Colonic mucosa (tissue), 4 donors: ENCODE measurements around the gene CENPN. TPM values are rescaled to one million over a fixed set of nuclear protein-coding genes. Genes with fewer than 3 reads are reported as not detected.
A peak's percentile ranks its signal among the peaks of the same experiment; 100 is the strongest.

Experiments
- DNase-seq: peaks from one replicate; pipeline ENCODE4 v3.0.0-alpha.2; 2020
- H3K27ac ChIP-seq: fragments of 200-600 bp; one replicate; pipeline ENCODE4 v1.8.0; 2021
- H3K27me3 ChIP-seq: fragments of 200-600 bp; one replicate; pipeline ENCODE4 v1.8.0; 2021
- H3K36me3 ChIP-seq: fragments of 200-600 bp; one replicate; pipeline ENCODE4 v1.8.0; 2021
- H3K4me1 ChIP-seq: fragments of 200-600 bp; one replicate; pipeline ENCODE4 v1.8.0; 2021; ENCODE audit warnings: mild to moderate bottlenecking
- H3K4me3 ChIP-seq: fragments of 200-600 bp; one replicate; pipeline ENCODE4 v1.8.0; 2021
- H3K9ac ChIP-seq, 2 donors: one replicate each; pipeline ENCODE4 v1.7.0; 2013; ENCODE audit warnings: control low read depth in 2 of 2, low read depth in 2 of 2, low read length in 2 of 2
- H3K9me3 ChIP-seq: fragments of 200-600 bp; one replicate; pipeline ENCODE4 v1.8.0; 2021
- intact Hi-C: fragments of 100-400 bp; cut with DNase I; formaldehyde crosslinking; loops from one replicate; pipeline ENCODE4 v1.14.1; 2022
- total RNA-seq, 2 donors: library from RNA; stranded (reverse); fragmentation: NEBNext Ultra II Directional in 1 of 2; extraction: Animal tissue kit (Norgen Biotek cat#: 25700) in 1 of 2; gene quantifications; one replicate each; pipeline ENCODE4 v1.2.1, GENCODE V29; 2021
- TF ChIP-seq, protein P1 (sequence below): fragments of 200-600 bp; IDR thresholded peaks from one replicate; pipeline ENCODE4 v1.8.0; 2022; ENCODE audit warnings: antibody characterized with exemption, mild to moderate bottlenecking
- donor health status: healthy.
- donor health status: DM: no; HTN: no; CAD: no.
- donor health status: DM: no; HTN: no; CAD: no.

Gene CENPN
- total RNA-seq, 2 donors from 2014 or later: 9.3 to 28.7 TPM

DNA sequence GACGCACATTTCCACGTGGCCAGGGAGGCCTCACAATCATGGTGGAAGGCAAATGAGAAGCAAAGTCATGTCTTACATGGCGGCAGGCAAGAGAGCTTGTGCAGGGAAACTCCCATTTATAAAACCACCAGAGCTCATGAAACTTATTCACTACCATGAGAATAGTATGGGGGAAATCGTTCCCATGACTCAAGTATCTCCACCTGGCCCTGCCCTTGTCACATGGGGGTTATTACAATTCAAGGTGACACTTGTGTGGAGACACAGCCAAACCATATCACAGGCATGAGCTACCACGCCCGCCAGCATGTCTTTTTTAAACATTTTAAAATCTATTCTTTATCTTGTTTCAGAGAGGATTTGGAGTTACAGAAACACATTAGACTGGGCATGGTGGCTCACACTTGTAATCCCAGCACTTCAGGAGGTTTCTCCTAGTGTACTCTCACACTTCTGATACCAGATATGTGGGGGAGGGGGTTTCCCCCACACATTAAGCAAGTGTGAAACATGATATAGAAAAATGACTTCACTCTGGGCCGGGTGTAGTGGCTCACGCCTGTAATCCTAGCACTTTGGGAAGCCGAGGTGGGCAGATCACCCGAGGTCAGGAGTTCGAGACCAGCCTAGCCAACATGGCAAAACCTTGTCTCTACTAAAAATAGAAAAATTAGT, 23.1 kb downstream of the CENPN start:
- no peaks in the 10 kb centered on the region for H3K27me3 ChIP-seq
- no peak overlapping the region for H3K4me3 ChIP-seq
- no peaks in the 10 kb centered on the region for H3K4me1 ChIP-seq
- no peak overlapping the region for H3K9ac ChIP-seq
- DNase-seq: no peak
- no peaks in the 10 kb centered on the region for H3K36me3 ChIP-seq
- intact Hi-C loops: loop anchor here (10.0 kb wide), 1 partner anchor 705 kb away; no protein-coding TSS in a partner anchor
- TF ChIP-seq, protein P1, sequence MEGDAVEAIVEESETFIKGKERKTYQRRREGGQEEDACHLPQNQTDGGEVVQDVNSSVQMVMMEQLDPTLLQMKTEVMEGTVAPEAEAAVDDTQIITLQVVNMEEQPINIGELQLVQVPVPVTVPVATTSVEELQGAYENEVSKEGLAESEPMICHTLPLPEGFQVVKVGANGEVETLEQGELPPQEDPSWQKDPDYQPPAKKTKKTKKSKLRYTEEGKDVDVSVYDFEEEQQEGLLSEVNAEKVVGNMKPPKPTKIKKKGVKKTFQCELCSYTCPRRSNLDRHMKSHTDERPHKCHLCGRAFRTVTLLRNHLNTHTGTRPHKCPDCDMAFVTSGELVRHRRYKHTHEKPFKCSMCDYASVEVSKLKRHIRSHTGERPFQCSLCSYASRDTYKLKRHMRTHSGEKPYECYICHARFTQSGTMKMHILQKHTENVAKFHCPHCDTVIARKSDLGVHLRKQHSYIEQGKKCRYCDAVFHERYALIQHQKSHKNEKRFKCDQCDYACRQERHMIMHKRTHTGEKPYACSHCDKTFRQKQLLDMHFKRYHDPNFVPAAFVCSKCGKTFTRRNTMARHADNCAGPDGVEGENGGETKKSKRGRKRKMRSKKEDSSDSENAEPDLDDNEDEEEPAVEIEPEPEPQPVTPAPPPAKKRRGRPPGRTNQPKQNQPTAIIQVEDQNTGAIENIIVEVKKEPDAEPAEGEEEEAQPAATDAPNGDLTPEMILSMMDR: no peak
- H3K9me3 ChIP-seq: no peaks in the 10 kb centered on the region
- H3K27ac ChIP-seq: no peak overlapping the region

DNA sequence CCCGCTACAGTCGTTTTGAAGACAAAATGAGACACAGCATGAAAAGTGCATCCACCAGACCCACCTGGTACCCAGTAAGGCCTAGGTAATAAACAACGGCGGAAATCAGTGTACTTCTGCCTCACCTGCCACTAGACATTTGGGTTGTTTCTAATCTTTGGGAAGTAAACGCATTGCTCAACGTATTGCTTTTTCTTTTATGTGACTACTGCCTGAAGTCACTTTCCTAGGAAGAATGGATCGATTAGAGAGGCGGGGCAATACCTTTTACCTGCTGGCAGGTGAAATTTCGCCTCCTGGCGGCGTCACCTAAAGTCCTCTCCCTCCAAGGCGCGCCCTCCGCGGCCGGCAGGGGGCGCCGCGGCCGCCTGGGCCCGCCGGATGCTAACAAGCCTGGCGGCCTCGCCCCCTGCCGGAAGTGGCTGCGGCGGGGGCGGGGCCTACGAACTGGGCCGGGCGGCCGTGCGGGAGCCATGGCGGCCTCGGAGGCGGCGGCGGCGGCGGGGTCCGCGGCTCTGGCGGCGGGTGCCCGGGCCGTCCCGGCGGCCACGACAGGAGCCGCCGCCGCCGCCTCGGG, 28.5 kb downstream of the CENPN start, which contains the start of gene ATMIN:
Gene ATMIN, plus strand, starts transcription at position 445 of the 577 bp plus-strand sequence. Its CDS starts 29 bp downstream, at position 474.
- no peak within 1 kb of the TSS for H3K27ac ChIP-seq
- TF ChIP-seq, protein P1: peak; percentile 79
- H3K27me3 ChIP-seq: no peaks in the 10 kb centered on the region
- H3K4me3 ChIP-seq: peak within 1 kb of the TSS; percentile 73
- no peaks in the 10 kb centered on the region for H3K9me3 ChIP-seq
- intact Hi-C loops: loop anchor here (10.0 kb wide), 1 partner anchor 699 kb away; no protein-coding TSS in a partner anchor
- H3K36me3 ChIP-seq: no peaks in the 10 kb centered on the region
- peak; percentile 87 for DNase-seq
- peak within 1 kb of the TSS; percentile 82 to 90 for H3K9ac ChIP-seq
- no peaks in the 10 kb centered on the region for H3K4me1 ChIP-seq

DNA sequence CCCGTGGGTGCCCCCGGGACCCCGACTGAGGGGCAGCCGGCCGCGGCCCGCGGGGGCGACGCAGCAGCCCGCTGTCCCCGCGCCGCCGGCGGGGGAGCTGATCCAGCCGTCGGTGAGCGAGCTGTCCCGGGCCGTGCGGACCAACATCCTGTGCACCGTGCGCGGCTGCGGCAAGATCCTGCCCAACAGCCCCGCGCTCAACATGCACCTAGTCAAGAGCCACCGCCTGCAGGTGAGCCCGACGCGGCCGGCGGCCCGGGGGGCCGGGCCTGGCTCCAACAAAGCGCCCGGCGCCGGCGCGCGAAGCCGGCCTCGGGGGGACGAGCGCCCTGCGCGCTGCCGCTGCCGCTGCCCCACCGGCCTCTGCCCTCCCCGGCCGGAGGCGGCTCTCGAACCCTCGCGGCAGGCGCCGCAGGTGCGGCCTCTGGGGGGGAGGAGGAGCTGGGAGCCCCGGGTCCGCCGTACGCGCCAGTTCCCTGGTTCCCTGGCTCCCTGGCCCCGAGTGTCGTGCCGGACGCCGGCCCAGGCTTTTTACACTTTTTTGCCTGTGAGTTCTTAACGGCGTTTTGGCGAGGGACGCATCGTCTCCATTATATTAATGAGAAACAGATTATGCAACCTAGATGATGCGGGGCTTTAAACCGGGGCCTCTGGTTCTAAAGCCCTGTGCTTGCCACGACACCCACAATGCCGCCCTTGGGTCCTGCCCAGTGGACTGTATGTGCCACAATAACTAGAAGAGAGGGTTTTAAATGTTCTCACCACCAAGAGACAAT, 29.1 kb downstream of the CENPN start:
- peak overlapping the region; percentile 73 for H3K4me3 ChIP-seq
- no peaks in the 10 kb centered on the region for H3K4me1 ChIP-seq
- peak; percentile 27 for DNase-seq
- H3K36me3 ChIP-seq: no peaks in the 10 kb centered on the region
- TF ChIP-seq, protein P1: no peak
- no peaks in the 10 kb centered on the region for H3K27me3 ChIP-seq
- no peak overlapping the region for H3K27ac ChIP-seq
- intact Hi-C loops: loop anchor here (10.0 kb wide), 1 partner anchor 699 kb away; no protein-coding TSS in a partner anchor
- H3K9me3 ChIP-seq: no peaks in the 10 kb centered on the region
- peak overlapping the region; percentile 82 to 90 for H3K9ac ChIP-seq

DNA sequence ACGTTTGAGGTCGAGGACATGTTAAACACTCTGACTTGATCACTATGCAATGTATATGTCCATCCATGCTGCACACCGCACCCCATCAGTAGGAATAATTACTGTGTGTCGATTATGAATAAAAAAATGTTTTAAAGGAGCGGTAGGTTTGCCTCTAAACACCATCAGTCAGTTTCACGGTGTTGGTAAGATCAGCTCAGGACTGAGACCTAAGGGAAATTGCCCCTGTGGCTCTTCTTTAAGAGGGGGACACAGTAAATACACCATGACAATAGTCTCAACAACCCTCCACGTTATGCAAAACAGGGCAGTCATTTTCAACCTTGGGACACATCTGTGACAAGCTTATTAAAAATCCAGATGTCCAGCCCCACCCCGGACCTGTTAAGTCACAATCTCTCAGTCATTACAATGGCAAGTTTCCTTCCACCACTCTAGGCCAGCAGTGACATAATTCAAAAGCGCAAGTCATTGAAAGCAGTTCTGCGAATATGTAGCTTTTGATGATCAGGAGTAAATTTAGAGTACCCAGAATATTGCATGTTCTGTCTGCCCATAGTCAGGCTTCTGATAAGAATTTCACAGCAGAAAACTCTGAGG, 29.8 kb downstream of the CENPN start:
- TF ChIP-seq, protein P1: no peak
- peak; percentile 19 for DNase-seq

DNA sequence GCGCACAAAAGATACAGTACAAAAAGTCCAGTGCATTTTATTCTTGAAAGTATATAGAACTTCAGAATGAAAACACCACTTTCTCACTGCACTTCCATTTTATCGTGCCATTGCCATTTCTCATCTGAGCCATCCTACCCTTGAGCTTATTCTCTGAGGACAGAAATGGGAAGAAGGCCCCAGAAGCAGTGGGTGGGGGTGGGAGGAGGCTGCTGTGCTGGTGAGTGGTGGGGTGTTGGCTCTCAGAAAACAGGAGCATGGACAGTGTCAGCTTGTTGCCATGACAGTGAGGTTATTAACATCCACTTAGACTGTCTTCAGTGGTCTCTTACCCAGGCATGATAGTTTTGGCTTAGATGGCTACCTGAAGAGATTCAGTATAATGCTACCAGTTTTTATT, 33.1 kb downstream of the CENPN start:
- H3K9ac ChIP-seq: no peak overlapping the region
- H3K9me3 ChIP-seq: no peaks in the 10 kb centered on the region
- no peak for DNase-seq
- peaks cover 7% of the 10 kb centered on the region for H3K36me3 ChIP-seq
- intact Hi-C loops: no loop called here
- H3K27me3 ChIP-seq: no peaks in the 10 kb centered on the region
- H3K4me3 ChIP-seq: no peak overlapping the region
- H3K27ac ChIP-seq: no peak overlapping the region
- TF ChIP-seq, protein P1: no peak
- no peaks in the 10 kb centered on the region for H3K4me1 ChIP-seq

More for the DNA sequence above, 29.8 kb downstream of the CENPN start:
- intact Hi-C loops: loop anchor here (10.0 kb wide), 1 partner anchor 698 kb away; no protein-coding TSS in a partner anchor
- Histone ChIP-seq H3K9ac (peak overlapping the region; percentile 82 to 90), H3K4me1 (no peaks in the 10 kb centered on the region), H3K27me3 (no peaks in the 10 kb centered on the region), H3K9me3 (no peaks in the 10 kb centered on the region), H3K27ac (no peak overlapping the region), H3K4me3 (peak overlapping the region; percentile 73), H3K36me3 (no peaks in the 10 kb centered on the region)
